GM13976 (cell line): ENCODE data around the gene PTTG1.
A peak's percentile ranks its signal among the peaks of the same experiment; 100 is the strongest.

Experiments used
- DNase-seq: peaks from one replicate; pipeline ENCODE4 v3.0.0; 2012; ENCODE audit warnings: low spot score
- CTCF ChIP-seq: IDR thresholded peaks from 2 replicates; pipeline ENCODE4 v1.5.1; 2012; ENCODE audit warnings: borderline replicate concordance, mild to moderate bottlenecking; ENCODE audit not compliant: insufficient read depth; ENCODE audit errors: extremely low read depth, missing control alignments, control extremely low read depth
- in situ Hi-C: fragments of 300-500 bp; cut with MboI; formaldehyde crosslinking; loops from one replicate; pipeline ENCODE4 v1.12.0; 2022; ENCODE audit warnings: low sequenced_read_pairs, mixed read lengths, inconsistent platforms; ENCODE audit not compliant: unreplicated experiment

The PTTG1 gene

GRCh38 chr5:160395111-160395510 lies 26.5 kb upstream of the PTTG1 start:
- in situ Hi-C loops = no loop called here
- no peak for DNase-seq
- no peak for TF ChIP-seq CTCF

- no peak for DNase-seq
- no peak for TF ChIP-seq CTCF
- in situ Hi-C loops = no loop called here
Measured at GRCh38 chr5:160397492-160397891, 24.2 kb upstream of the PTTG1 start.

GRCh38 chr5:160398806-160399205 lies 22.8 kb upstream of the PTTG1 start:
- TF ChIP-seq CTCF = no peak
- in situ Hi-C loops = no loop called here
- no peak for DNase-seq

GRCh38 chr5:160399402-160400353 lies 22.0 kb upstream of the PTTG1 start, which contains the start of gene FAM200C:
Gene FAM200C, minus strand, starts transcription at chr5:160400054. Its CDS starts 4,564 bp downstream, at chr5:160395490.
- DNase-seq = peak; percentile 93
- in situ Hi-C loops = no loop called here
- no peak for TF ChIP-seq CTCF

GRCh38 chr5:160418561-160419457 lies 2.8 kb upstream of the PTTG1 start, which contains the start of gene SLU7:
Gene SLU7, minus strand, starts transcription at chr5:160419081. Its CDS starts 3,787 bp downstream, at chr5:160415294.
- in situ Hi-C loops = no loop called here
- peak; percentile 91 for DNase-seq
- no peak for TF ChIP-seq CTCF
